ENCODE measurements around the gene NEDD4L.

NEDD4L gene

DNA sequence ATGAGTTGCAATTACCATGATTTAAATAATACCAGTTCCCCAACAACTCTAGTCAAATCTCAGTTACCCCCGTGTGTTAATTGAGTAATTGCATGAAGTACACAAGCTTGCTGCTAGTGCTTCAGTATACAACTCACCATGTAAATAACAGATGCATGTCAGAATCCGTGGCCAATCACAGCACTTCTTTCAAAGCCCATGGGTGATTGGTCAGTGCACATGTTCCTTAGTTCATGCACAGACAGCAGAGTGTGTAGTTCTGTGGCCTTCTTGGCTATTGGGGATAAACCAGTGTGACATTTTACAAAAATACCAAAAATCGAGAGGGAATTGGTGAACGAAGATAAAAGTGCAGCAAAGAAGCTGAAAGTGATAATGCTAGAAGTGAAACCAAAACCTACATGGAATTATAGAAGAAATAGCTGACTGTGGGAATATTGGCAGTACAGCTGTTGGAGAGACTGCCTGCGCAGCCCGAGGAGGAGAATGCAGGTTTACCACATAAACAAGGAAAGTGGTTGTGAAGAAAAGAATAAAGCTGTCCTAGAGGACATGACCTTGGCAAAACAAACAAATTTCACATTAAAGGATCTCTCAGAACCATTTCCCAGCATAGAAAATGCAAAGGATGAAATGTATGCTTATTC, 59.4 kb downstream of the NEDD4L start:
- no peak overlapping the region for H2BK12ac ChIP-seq (ENCODE audit: low read length)
- peaks cover 6 to 9% of the 10 kb centered on the region in 2 donors for H3K4me1 ChIP-seq (ENCODE audit: control insufficient read depth in 2 of 2, insufficient read depth in 1 of 2, low read depth in 1 of 2, low read length in 2 of 2)
- no peak overlapping the region for H3K14ac ChIP-seq (ENCODE audit: low read length)
- H3K79me1 ChIP-seq (ENCODE audit: low read depth, low read length) = no peaks in the 10 kb centered on the region
- H3K9ac ChIP-seq (ENCODE audit: low read depth, low read length, poor library complexity) = no peak overlapping the region
- no peak overlapping the region for H2BK15ac ChIP-seq (ENCODE audit: low read length)
- no peak for DNase-seq (ENCODE audit: low spot score)
- no peak overlapping the region for H4K91ac ChIP-seq (ENCODE audit: low read depth, low read length, poor library complexity)
- H3K4ac ChIP-seq (ENCODE audit: low read length) = no peak overlapping the region
- H2AFZ ChIP-seq (ENCODE audit: low read length) = no peak overlapping the region
- no peak overlapping the region for H3K18ac ChIP-seq (ENCODE audit: low read length)
- no CpG with 5 or more reads among the region's 6 CpGs for WGBS, 2 donors (ENCODE audit: extremely low coverage in 2 of 2, insufficient read length in 2 of 2, insufficient replicate concordance in 1 of 2)
- H2AK5ac ChIP-seq (ENCODE audit: low read depth, low read length) = no peak overlapping the region
- no peaks in the 10 kb centered on the region for H3K9me3 ChIP-seq (replicated peaks in 1 of 2; ENCODE audit: control insufficient read depth in 2 of 2, insufficient read depth in 1 of 2, low read depth in 1 of 2, low read length in 2 of 2)
- H2BK120ac ChIP-seq (ENCODE audit: low read depth, low read length) = no peak overlapping the region
- H3K27ac ChIP-seq (replicated peaks; ENCODE audit: low read length) = no peak overlapping the region
- H4K8ac ChIP-seq (ENCODE audit: low read depth, low read length) = no peak overlapping the region
- no peaks in the 10 kb centered on the region for H3K36me3 ChIP-seq (replicated peaks in 1 of 2; ENCODE audit: control insufficient read depth in 2 of 2, insufficient read depth in 2 of 2, low read length in 2 of 2)
- no peak overlapping the region for H3K4me2 ChIP-seq (ENCODE audit: insufficient read depth, low read length, poor library complexity, severe bottlenecking)
- H3K4me3 ChIP-seq (ENCODE audit: low read length in 2 of 2) = no peak overlapping the region
- no peaks in the 10 kb centered on the region for H3K27me3 ChIP-seq (ENCODE audit: control insufficient read depth in 3 of 3, insufficient read depth in 3 of 3, low read depth in 1 of 3, low read length in 3 of 3)
- H3K23ac ChIP-seq (ENCODE audit: low read depth, low read length, poor library complexity) = no peak overlapping the region
- H2BK5ac ChIP-seq (ENCODE audit: low read length) = no peak overlapping the region

DNA sequence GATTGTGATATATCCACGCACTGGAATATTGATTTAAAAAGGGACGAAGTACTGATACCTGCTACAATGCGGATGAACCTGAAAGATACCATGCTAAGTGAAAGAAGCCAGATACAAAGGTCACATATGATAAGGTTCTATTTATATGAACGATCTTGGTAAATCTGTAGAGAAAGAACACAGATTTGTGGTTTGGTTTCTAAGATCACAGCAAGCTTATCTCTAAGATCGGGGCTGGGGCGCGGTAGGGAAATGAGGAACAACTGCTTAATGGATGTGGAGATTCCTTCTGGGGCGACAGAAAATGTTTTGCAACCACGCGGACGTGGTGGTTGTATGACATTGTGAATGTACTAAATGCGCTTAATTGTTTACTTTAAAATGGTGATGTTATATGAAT, 60.1 kb downstream of the NEDD4L start:
- H3K9ac ChIP-seq (ENCODE audit: low read depth, low read length, poor library complexity) = no peak overlapping the region
- H3K27me3 ChIP-seq (ENCODE audit: control insufficient read depth in 3 of 3, insufficient read depth in 3 of 3, low read depth in 1 of 3, low read length in 3 of 3) = no peaks in the 10 kb centered on the region
- no peak overlapping the region for H2BK5ac ChIP-seq (ENCODE audit: low read length)
- peaks cover 6 to 9% of the 10 kb centered on the region in 2 donors for H3K4me1 ChIP-seq (ENCODE audit: control insufficient read depth in 2 of 2, insufficient read depth in 1 of 2, low read depth in 1 of 2, low read length in 2 of 2)
- no peak overlapping the region for H2BK120ac ChIP-seq (ENCODE audit: low read depth, low read length)
- no peaks in the 10 kb centered on the region for H3K36me3 ChIP-seq (replicated peaks in 1 of 2; ENCODE audit: control insufficient read depth in 2 of 2, insufficient read depth in 2 of 2, low read length in 2 of 2)
- H2AFZ ChIP-seq (ENCODE audit: low read length) = no peak overlapping the region
- no peak overlapping the region for H3K18ac ChIP-seq (ENCODE audit: low read length)
- H3K4me3 ChIP-seq (ENCODE audit: low read length in 2 of 2) = no peak overlapping the region
- no peak overlapping the region for H2BK12ac ChIP-seq (ENCODE audit: low read length)
- H3K4me2 ChIP-seq (ENCODE audit: insufficient read depth, low read length, poor library complexity, severe bottlenecking) = no peak overlapping the region
- H3K27ac ChIP-seq (replicated peaks; ENCODE audit: low read length) = no peak overlapping the region
- no peak overlapping the region for H3K23ac ChIP-seq (ENCODE audit: low read depth, low read length, poor library complexity)
- no peak overlapping the region for H3K14ac ChIP-seq (ENCODE audit: low read length)
- no peaks in the 10 kb centered on the region for H3K79me1 ChIP-seq (ENCODE audit: low read depth, low read length)
- no peak overlapping the region for H4K91ac ChIP-seq (ENCODE audit: low read depth, low read length, poor library complexity)
- DNase-seq (ENCODE audit: low spot score) = no peak
- no peak overlapping the region for H3K4ac ChIP-seq (ENCODE audit: low read length)
- no peak overlapping the region for H2AK5ac ChIP-seq (ENCODE audit: low read depth, low read length)
- H2BK15ac ChIP-seq (ENCODE audit: low read length) = no peak overlapping the region
- WGBS, 2 donors (ENCODE audit: extremely low coverage in 2 of 2, insufficient read length in 2 of 2, insufficient replicate concordance in 1 of 2) = no CpG with 5 or more reads among the region's 12 CpGs
- H4K8ac ChIP-seq (ENCODE audit: low read depth, low read length) = no peak overlapping the region
- no peaks in the 10 kb centered on the region for H3K9me3 ChIP-seq (replicated peaks in 1 of 2; ENCODE audit: control insufficient read depth in 2 of 2, insufficient read depth in 1 of 2, low read depth in 1 of 2, low read length in 2 of 2)

DNA sequence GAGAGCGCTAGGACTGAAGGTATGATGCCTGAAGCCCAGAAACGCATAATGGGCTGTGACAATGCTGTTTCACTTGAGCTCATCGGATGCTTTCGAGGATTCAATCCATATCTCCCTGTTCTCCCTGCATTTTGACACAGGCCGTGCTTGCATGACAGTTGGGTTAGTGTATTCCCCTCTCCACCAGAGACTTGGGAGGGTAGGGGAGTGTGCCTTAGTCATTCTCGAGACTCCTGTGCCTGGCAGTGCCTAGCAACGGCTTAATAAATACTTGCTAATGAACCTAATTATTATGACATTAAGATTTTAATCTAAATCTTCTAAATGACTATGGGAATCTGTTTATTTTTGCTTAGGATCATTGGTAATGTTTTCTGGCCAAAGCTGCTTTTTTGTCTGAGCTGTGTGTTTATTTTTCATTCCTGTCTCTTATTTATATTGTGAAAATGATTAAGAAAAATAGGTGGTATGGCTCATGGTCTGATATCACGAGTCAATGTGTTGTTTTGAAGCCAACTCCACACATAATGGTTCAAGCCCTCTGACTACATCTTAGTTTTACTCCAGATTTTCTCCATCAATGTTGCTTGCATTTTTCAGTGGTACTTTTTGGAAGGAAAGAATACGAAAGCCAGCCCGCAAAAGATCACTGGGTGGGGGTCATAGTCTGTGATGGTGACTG, 61.3 kb downstream of the NEDD4L start:
- Histone ChIP-seq H3K9me3 (replicated peaks in 1 of 2; ENCODE audit: control insufficient read depth in 2 of 2, insufficient read depth in 1 of 2, low read depth in 1 of 2, low read length in 2 of 2) (no peaks in the 10 kb centered on the region), H3K79me1 (ENCODE audit: low read depth, low read length) (no peaks in the 10 kb centered on the region), H2BK15ac (ENCODE audit: low read length) (no peak overlapping the region), H3K18ac (ENCODE audit: low read length) (no peak overlapping the region), H2BK5ac (ENCODE audit: low read length) (no peak overlapping the region), H3K23ac (ENCODE audit: low read depth, low read length, poor library complexity) (no peak overlapping the region), H3K9ac (ENCODE audit: low read depth, low read length, poor library complexity) (no peak overlapping the region), H3K4ac (ENCODE audit: low read length) (no peak overlapping the region), H4K8ac (ENCODE audit: low read depth, low read length) (no peak overlapping the region), H3K14ac (ENCODE audit: low read length) (no peak overlapping the region), H2BK12ac (ENCODE audit: low read length) (no peak overlapping the region), H3K4me3 (ENCODE audit: low read length in 2 of 2) (no peak overlapping the region), H3K36me3 (replicated peaks in 1 of 2; ENCODE audit: control insufficient read depth in 2 of 2, insufficient read depth in 2 of 2, low read length in 2 of 2) (no peaks in the 10 kb centered on the region), H3K4me2 (ENCODE audit: insufficient read depth, low read length, poor library complexity, severe bottlenecking) (no peak overlapping the region), H2AK5ac (ENCODE audit: low read depth, low read length) (no peak overlapping the region), H3K27me3 (ENCODE audit: control insufficient read depth in 3 of 3, insufficient read depth in 3 of 3, low read depth in 1 of 3, low read length in 3 of 3) (no peaks in the 10 kb centered on the region), H2BK120ac (ENCODE audit: low read depth, low read length) (no peak overlapping the region), H4K91ac (ENCODE audit: low read depth, low read length, poor library complexity) (no peak overlapping the region), H3K4me1 (ENCODE audit: control insufficient read depth in 2 of 2, insufficient read depth in 1 of 2, low read depth in 1 of 2, low read length in 2 of 2) (peaks cover 9 to 11% of the 10 kb centered on the region in 2 donors), H3K27ac (replicated peaks; ENCODE audit: low read length) (no peak overlapping the region), H2AFZ (ENCODE audit: low read length) (no peak overlapping the region)
- WGBS, 2 donors (ENCODE audit: extremely low coverage in 2 of 2, insufficient read length in 2 of 2, insufficient replicate concordance in 1 of 2) = no CpG with 5 or more reads among the region's 10 CpGs
- DNase-seq (ENCODE audit: low spot score) = no peak

DNA sequence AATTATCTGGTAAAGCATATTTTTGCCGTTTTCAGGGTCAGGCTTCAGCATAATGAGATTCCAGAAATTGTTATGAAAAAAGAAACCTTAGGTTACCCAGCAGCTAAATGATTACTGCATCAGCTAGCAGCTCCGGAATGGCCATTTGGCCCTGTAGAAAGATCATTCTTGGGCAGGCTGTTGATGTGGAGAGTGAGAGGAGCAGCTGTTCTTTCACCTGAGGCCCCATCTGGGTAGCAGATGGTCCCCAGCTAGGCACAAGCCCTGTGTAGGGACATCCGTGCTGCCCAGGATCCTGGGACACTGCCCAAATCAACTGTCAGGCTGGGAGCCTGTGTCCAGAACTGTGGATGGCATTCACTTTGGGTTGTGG, 61.8 kb downstream of the NEDD4L start:
- Histone ChIP-seq H3K4ac (ENCODE audit: low read length) (no peak overlapping the region), H2BK12ac (ENCODE audit: low read length) (no peak overlapping the region), H3K18ac (ENCODE audit: low read length) (no peak overlapping the region), H3K9me3 (replicated peaks in 1 of 2; ENCODE audit: control insufficient read depth in 2 of 2, insufficient read depth in 1 of 2, low read depth in 1 of 2, low read length in 2 of 2) (no peaks in the 10 kb centered on the region), H3K4me3 (ENCODE audit: low read length in 2 of 2) (no peak overlapping the region), H3K14ac (ENCODE audit: low read length) (no peak overlapping the region), H2BK15ac (ENCODE audit: low read length) (no peak overlapping the region), H2BK5ac (ENCODE audit: low read length) (no peak overlapping the region), H3K79me1 (ENCODE audit: low read depth, low read length) (no peaks in the 10 kb centered on the region), H3K4me1 (ENCODE audit: control insufficient read depth in 2 of 2, insufficient read depth in 1 of 2, low read depth in 1 of 2, low read length in 2 of 2) (peaks cover 9 to 14% of the 10 kb centered on the region in 2 donors), H3K23ac (ENCODE audit: low read depth, low read length, poor library complexity) (no peak overlapping the region), H3K27ac (replicated peaks; ENCODE audit: low read length) (no peak overlapping the region), H4K91ac (ENCODE audit: low read depth, low read length, poor library complexity) (no peak overlapping the region), H3K36me3 (replicated peaks in 1 of 2; ENCODE audit: control insufficient read depth in 2 of 2, insufficient read depth in 2 of 2, low read length in 2 of 2) (no peaks in the 10 kb centered on the region), H2AK5ac (ENCODE audit: low read depth, low read length) (no peak overlapping the region), H4K8ac (ENCODE audit: low read depth, low read length) (no peak overlapping the region), H2AFZ (ENCODE audit: low read length) (no peak overlapping the region), H3K4me2 (ENCODE audit: insufficient read depth, low read length, poor library complexity, severe bottlenecking) (no peak overlapping the region), H3K27me3 (ENCODE audit: control insufficient read depth in 3 of 3, insufficient read depth in 3 of 3, low read depth in 1 of 3, low read length in 3 of 3) (no peaks in the 10 kb centered on the region), H3K9ac (ENCODE audit: low read depth, low read length, poor library complexity) (no peak overlapping the region), H2BK120ac (ENCODE audit: low read depth, low read length) (no peak overlapping the region)
- DNase-seq (ENCODE audit: low spot score) = no peak
- WGBS, 2 donors (ENCODE audit: extremely low coverage in 2 of 2, insufficient read length in 2 of 2, insufficient replicate concordance in 1 of 2) = no CpG with 5 or more reads among the region's 3 CpGs

Data from neuronal stem cell (in vitro differentiated cells).